OCI-LY3 (cell line): ENCODE measurements around the gene PTPRN2.

Source experiments
- EZH2phosphoT487 ChIP-seq: fragments of 200-600 bp; shearing (Covaris generic); IDR thresholded peaks from 2 replicates; pipeline ENCODE4 v1.6.1; 2018; ENCODE audit warnings: antibody characterized with exemption, mixed run types, low read depth
- TF ChIP-seq, protein P1 (sequence below): fragments of 200-600, 300-600 bp; sonication (generic); IDR thresholded peaks from 2 replicates; pipeline ENCODE4 v1.5.1; 2014; ENCODE audit warnings: antibody characterized with exemption, low read length, low read depth

DNA sequence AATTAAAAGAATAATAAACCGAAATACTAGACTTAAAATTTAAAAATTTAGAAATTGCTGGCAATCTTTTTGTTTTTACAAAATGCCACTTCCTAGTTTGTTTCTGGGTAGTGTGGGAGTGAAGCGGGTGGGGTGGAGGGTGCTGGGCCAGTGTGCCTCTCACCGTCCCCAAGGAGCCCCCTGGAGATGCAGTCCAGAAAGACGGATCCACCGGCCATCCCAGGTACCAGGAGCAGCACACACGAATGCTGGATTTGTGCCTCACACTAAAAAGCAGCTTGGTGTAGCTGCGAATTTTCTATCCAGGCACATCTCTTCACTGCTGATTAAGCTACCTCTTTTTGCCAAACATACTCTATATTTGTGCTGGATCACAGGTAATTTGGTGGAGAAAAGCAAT, 632.7 kb downstream of the PTPRN2 start:
- TF ChIP-seq, protein P1, sequence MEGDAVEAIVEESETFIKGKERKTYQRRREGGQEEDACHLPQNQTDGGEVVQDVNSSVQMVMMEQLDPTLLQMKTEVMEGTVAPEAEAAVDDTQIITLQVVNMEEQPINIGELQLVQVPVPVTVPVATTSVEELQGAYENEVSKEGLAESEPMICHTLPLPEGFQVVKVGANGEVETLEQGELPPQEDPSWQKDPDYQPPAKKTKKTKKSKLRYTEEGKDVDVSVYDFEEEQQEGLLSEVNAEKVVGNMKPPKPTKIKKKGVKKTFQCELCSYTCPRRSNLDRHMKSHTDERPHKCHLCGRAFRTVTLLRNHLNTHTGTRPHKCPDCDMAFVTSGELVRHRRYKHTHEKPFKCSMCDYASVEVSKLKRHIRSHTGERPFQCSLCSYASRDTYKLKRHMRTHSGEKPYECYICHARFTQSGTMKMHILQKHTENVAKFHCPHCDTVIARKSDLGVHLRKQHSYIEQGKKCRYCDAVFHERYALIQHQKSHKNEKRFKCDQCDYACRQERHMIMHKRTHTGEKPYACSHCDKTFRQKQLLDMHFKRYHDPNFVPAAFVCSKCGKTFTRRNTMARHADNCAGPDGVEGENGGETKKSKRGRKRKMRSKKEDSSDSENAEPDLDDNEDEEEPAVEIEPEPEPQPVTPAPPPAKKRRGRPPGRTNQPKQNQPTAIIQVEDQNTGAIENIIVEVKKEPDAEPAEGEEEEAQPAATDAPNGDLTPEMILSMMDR = no peak
- no peak for TF ChIP-seq EZH2phosphoT487
